ENCODE measurements around the gene ASNSD1. TPM values are rescaled to one million over a fixed set of nuclear protein-coding genes. Genes with fewer than 3 reads are reported as not detected.

ASNSD1 gene
- total and polyA plus RNA-seq, 2 of the 8 experiments (the other 6 are each of a cell fraction or from before 2014, with no cell fraction given), result 14.1 to 44.8 TPM

GRCh38 chr2:189661148-189661956 lies at the start of gene ASNSD1 (continued):
- TF ChIP-seq ATF3 (IDR thresholded peaks at IDR 0.05; ENCODE audit: insufficient read depth, low read depth, low read length), result 0 out of 2 replicates have a peak, but pooled peaks have one; percentile 27
- TF ChIP-seq SP1 (IDR thresholded peaks at IDR 0.05; ENCODE audit: low read depth, low read length), result no peak
- TF ChIP-seq CTBP2 (IDR thresholded peaks at IDR 0.05; ENCODE audit: borderline replicate concordance, insufficient read depth, insufficient read length, low read length), result no peak
- no peak for TF ChIP-seq MAFK (IDR thresholded peaks at IDR 0.05; ENCODE audit: low read depth, low read length)
- TF ChIP-seq FOSL1 (IDR thresholded peaks at IDR 0.05; ENCODE audit: insufficient read depth, low read depth, low read length), result no peak
- peak; percentile 92 for TF ChIP-seq MAX (IDR thresholded peaks at IDR 0.05)
- no peak for TF ChIP-seq CBX5 (IDR thresholded peaks at IDR 0.05; ENCODE audit: low read depth, low read length)
- no peak for TF ChIP-seq HDAC2 (IDR thresholded peaks at IDR 0.05; ENCODE audit: borderline replicate concordance in 1 of 2, low read depth in 2 of 2, low read length in 2 of 2)
- TF ChIP-seq NRF1 (IDR thresholded peaks at IDR 0.05; ENCODE audit: low read depth, low read length), result peak; percentile 100
